ENCODE results near the gene MGARP.

The MGARP gene

GRCh38 chr4:139282721-139283075 lies 2.7 kb upstream of the MGARP start:
- TF ChIP-seq EGR1 (IDR thresholded peaks at IDR 0.05) (no peak), TAF1 (IDR thresholded peaks at IDR 0.05; ENCODE audit: low read depth) (no peak), ZBTB7A (IDR thresholded peaks at IDR 0.05; ENCODE audit: low read depth) (no peak), USF1 (IDR thresholded peaks at IDR 0.05) (no peak), REST (IDR thresholded peaks at IDR 0.05; ENCODE audit: low read depth) (no peak), NFIC (IDR thresholded peaks at IDR 0.05) (no peak), CEBPB (IDR thresholded peaks at IDR 0.05) (no peak), CREB1 (IDR thresholded peaks at IDR 0.05; ENCODE audit: low read depth) (no peak), YY1 (IDR thresholded peaks at IDR 0.05; ENCODE audit: low read depth) (no peak), RAD21 (IDR thresholded peaks at IDR 0.05; ENCODE audit: low read depth) (no peak), FOXM1 (IDR thresholded peaks at IDR 0.05; ENCODE audit: borderline replicate concordance, low read depth) (no peak), EP300 (IDR thresholded peaks at IDR 0.05; ENCODE audit: borderline replicate concordance) (no peak), TEAD4 (IDR thresholded peaks at IDR 0.05) (no peak), TCF12 (IDR thresholded peaks at IDR 0.05; ENCODE audit: low read depth) (no peak)
- TF ChIP-seq, protein P1, sequence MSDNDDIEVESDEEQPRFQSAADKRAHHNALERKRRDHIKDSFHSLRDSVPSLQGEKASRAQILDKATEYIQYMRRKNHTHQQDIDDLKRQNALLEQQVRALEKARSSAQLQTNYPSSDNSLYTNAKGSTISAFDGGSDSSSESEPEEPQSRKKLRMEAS (IDR thresholded peaks at IDR 0.05): no peak

GRCh38 chr4:139282065-139282720 lies 2.2 kb upstream of the MGARP start:
- TF ChIP-seq USF1 (IDR thresholded peaks at IDR 0.05): no peak
- TF ChIP-seq TEAD4 (IDR thresholded peaks at IDR 0.05): no peak
- no peak for TF ChIP-seq REST (IDR thresholded peaks at IDR 0.05; ENCODE audit: low read depth)
- no peak for TF ChIP-seq FOXM1 (IDR thresholded peaks at IDR 0.05; ENCODE audit: borderline replicate concordance, low read depth)
- TF ChIP-seq TAF1 (IDR thresholded peaks at IDR 0.05; ENCODE audit: low read depth): no peak
- TF ChIP-seq CREB1 (IDR thresholded peaks at IDR 0.05; ENCODE audit: low read depth): no peak
- no peak for TF ChIP-seq YY1 (IDR thresholded peaks at IDR 0.05; ENCODE audit: low read depth)
- TF ChIP-seq TCF12 (IDR thresholded peaks at IDR 0.05; ENCODE audit: low read depth): no peak
- TF ChIP-seq, protein P1 (IDR thresholded peaks at IDR 0.05): no peak
- TF ChIP-seq RAD21 (IDR thresholded peaks at IDR 0.05; ENCODE audit: low read depth): no peak

GRCh38 chr4:139278912-139279759 lies 889 bp downstream of the MGARP start:
- TF ChIP-seq ZBTB7A (IDR thresholded peaks at IDR 0.05; ENCODE audit: low read depth) (no peak), CEBPB (IDR thresholded peaks at IDR 0.05) (no peak)

GRCh38 chr4:139278485-139278884 lies 1.5 kb downstream of the MGARP start:
- TF ChIP-seq RAD21 (IDR thresholded peaks at IDR 0.05; ENCODE audit: low read depth) (no peak), CEBPB (IDR thresholded peaks at IDR 0.05) (no peak), NFIC (IDR thresholded peaks at IDR 0.05) (no peak), YY1 (IDR thresholded peaks at IDR 0.05; ENCODE audit: low read depth) (no peak), TCF12 (IDR thresholded peaks at IDR 0.05; ENCODE audit: low read depth) (no peak), TEAD4 (IDR thresholded peaks at IDR 0.05) (no peak), EGR1 (IDR thresholded peaks at IDR 0.05) (no peak), TAF1 (IDR thresholded peaks at IDR 0.05; ENCODE audit: low read depth) (no peak), EP300 (IDR thresholded peaks at IDR 0.05; ENCODE audit: borderline replicate concordance) (no peak), FOXM1 (IDR thresholded peaks at IDR 0.05; ENCODE audit: borderline replicate concordance, low read depth) (no peak), ZBTB7A (IDR thresholded peaks at IDR 0.05; ENCODE audit: low read depth) (no peak), CREB1 (IDR thresholded peaks at IDR 0.05; ENCODE audit: low read depth) (no peak), REST (IDR thresholded peaks at IDR 0.05; ENCODE audit: low read depth) (no peak), USF1 (IDR thresholded peaks at IDR 0.05) (no peak)
- TF ChIP-seq, protein P1 (IDR thresholded peaks at IDR 0.05): no peak

All from Ishikawa (cell line).